Measurements from ENCODE around the gene SLC36A2.

The SLC36A2 gene

GRCh38 chr5:151283120-151283825 lies 64.1 kb downstream of the SLC36A2 start:
- DNase-seq (ENCODE audit: low read depth in 3 of 3) = no peak

DNA sequence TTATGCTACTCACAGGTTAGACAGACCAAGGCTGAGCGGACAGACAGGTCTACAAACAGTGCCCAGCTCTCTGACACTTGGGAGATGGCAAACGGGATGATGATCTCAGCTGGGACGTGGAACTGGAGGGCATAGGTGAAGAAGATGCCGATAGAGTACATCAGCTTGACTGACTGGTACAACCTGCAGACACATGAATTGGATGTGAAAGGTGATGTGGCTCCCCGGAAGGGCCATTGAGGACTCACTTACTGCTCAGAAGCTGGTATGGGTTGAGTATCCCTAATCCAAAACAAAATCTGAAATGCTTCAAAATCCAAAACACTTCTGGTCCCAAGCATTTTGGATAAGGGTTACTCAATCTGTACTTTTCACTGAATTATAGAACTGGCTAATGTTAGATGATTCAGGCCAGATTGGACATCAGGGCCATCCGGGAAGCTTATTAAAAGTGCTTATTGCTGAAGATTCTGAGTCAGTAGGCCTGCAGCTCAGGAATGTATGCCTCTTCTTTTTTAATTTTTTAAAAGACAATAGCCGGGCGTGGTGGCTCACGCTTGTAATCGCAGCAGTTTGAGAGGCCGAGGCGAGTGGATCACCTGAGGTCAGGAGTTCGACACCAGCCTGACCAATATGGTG lies 66.2 kb downstream of the SLC36A2 start:
- DNase-seq (ENCODE audit: low read depth in 3 of 3) = no peak

DNA sequence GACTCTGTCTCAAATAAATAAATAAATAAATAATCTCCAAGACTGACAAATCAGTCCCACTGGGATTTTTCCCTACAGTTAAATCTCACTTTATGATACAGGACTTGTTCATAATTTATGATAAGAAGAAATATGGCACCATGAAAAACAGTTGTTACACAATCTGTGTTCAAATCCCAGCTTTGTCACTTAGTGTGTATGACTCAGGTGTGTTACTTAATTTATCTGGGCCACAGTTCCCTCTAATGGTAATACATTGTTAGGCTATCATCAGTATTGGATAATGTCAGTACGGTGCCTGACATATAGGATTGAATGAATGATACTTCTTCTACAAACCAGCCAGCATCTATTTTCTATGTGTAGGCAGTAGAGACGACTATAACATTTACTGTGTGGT lies 66.9 kb downstream of the SLC36A2 start:
- DNase-seq (ENCODE audit: low read depth in 3 of 3) = no peak

DNA sequence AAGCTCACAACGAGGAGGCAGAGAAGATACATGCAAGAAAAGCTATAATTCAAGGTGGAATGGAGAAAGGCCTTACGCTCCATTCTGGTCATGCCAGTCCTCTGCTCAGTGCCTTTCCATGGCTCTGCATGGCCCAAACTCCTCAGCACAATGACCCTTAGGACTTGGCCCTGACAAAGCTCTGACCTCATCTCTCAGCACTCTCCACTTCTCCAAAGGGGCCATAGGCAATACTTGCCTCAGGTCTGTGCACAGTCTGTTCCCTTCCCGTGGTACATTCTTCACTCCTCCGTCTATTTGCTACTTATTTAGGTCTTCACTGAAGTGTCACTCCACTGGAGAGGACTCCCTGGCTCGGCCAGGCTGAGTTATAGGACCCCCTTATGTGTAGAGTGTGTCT lies 68.5 kb downstream of the SLC36A2 start:
- DNase-seq (ENCODE audit: low read depth in 3 of 3) = no peak

GRCh38 chr5:151275803-151276202 lies 71.6 kb downstream of the SLC36A2 start:
- DNase-seq (ENCODE audit: low read depth in 3 of 3) = no peak

DNA sequence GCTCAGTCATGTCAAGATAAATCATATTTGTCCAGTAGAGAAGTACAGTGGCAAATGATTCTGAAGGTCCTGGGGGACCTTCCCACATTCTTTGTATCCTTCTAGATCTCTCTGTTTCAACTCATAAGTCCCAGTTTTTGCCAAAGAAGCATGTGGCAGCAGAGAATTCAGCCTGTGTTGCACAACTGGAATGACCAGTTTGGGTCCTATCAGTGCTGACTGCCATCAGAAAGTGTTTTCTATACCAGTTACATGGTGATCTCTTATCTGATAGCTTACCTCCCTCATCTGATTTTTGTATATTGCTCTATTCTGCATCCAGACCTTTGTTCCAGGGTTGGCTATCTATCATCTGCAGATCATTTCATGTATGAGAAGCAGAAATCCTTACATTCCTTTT lies 72.7 kb downstream of the SLC36A2 start:
- DNase-seq (ENCODE audit: low read depth in 3 of 3) = no peak

GRCh38 chr5:151271336-151271735 lies 76.0 kb downstream of the SLC36A2 start:
- no peak for DNase-seq (ENCODE audit: low read depth in 3 of 3)

GRCh38 chr5:151270599-151270998 lies 76.8 kb downstream of the SLC36A2 start:
- no peak for DNase-seq (ENCODE audit: low read depth in 3 of 3)

DNA sequence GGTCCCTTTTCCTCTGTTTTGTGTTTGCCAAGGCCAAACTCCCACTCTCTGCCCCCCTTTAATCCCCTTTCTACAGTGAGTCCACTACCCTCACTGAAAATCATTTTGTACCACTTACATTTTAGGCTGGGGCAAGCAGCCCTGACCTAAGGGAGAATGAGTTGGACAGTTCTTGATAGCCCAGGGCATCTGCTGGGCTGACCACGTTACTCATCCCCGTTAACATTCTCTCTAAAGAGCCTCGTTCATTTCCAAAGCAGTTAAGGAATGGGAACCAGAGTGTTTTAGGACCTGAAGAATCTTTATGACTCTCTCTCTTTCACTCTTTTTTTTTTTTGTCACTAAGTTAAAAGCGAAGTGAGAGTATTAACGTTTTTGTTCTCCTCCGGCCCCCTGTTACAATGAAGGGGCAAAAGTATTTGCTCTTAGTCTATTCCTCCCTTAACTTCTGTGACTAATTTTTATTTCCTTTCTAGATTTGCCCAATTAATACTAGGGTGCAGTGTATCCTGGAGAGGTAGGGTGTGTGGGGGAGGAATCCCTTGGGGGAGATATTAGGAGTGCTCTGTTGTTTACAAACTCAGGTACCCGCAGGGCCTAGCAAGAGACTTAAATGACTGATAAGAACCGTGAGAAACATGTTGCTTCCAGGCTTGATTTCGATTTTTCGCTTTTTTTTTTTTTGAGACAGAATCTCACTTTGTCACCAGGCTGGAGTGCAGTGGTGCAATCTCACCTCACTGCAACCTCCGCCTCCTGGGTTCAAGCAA lies 79.7 kb downstream of the SLC36A2 start:
- no peak for DNase-seq (ENCODE audit: low read depth in 3 of 3)

Measured in stimulated activated CD4-positive, alpha-beta T cell treated with anti-CD3 and anti-CD28 coated beads, TNF-alpha, amount 100 ng/mL, for 4 hours (primary cell).